NCI-H2196 treated with DMSO at 0.1 percent for 48 hours (cell line): Measurements from ENCODE around the gene ATAD3C.
"Not testable (repeated sequence)": the region's sequence is repeated elsewhere in the genome, so short reads cannot be mapped to it uniquely, and the experiment has no call there.

Experiments used
- DNase-seq: peaks from one replicate; lab custom pipeline; 2025; ENCODE audit not compliant: unreplicated experiment; lab: John Stamatoyannopoulos, UW

Gene ATAD3C

GRCh38 chr1:1418464-1419362 lies 30.8 kb upstream of the ATAD3C start:
- DNase-seq = no peak

GRCh38 chr1:1419363-1419812 lies 30.1 kb upstream of the ATAD3C start:
- no peak for DNase-seq

- DNase-seq = no peak
These were observed 29.5 kb upstream of the ATAD3C start for GRCh38 chr1:1419813-1420653.

- no peak for DNase-seq
These were observed 28.8 kb upstream of the ATAD3C start for GRCh38 chr1:1420654-1421141.

- DNase-seq = peak; percentile 70
These were observed 28.2 kb upstream of the ATAD3C start, which contains the start of gene ANKRD65 for GRCh38 chr1:1421147-1421906. Gene ANKRD65 (minus strand): TSS chr1:1421276. CDS start chr1:1421005, 271 bp downstream.

- no peak for DNase-seq
These were observed 27.5 kb upstream of the ATAD3C start for GRCh38 chr1:1421907-1422464.

- DNase-seq = no peak
These were observed 26.8 kb upstream of the ATAD3C start for GRCh38 chr1:1422465-1423244.

- no peak for DNase-seq
These were observed 26.3 kb upstream of the ATAD3C start for GRCh38 chr1:1423245-1423597.

GRCh38 chr1:1424707-1425106 lies 24.8 kb upstream of the ATAD3C start:
- DNase-seq = no peak

- DNase-seq = no peak
These were observed 24.1 kb upstream of the ATAD3C start for GRCh38 chr1:1425426-1425752.

GRCh38 chr1:1425753-1426495 lies 23.6 kb upstream of the ATAD3C start:
- no peak for DNase-seq

- DNase-seq = no peak
These were observed 22.9 kb upstream of the ATAD3C start for GRCh38 chr1:1426496-1427105.

GRCh38 chr1:1427106-1427819 lies 22.2 kb upstream of the ATAD3C start:
- no peak for DNase-seq

GRCh38 chr1:1427820-1428148 lies 21.7 kb upstream of the ATAD3C start:
- DNase-seq = no peak

- no peak for DNase-seq
These were observed 21.3 kb upstream of the ATAD3C start for GRCh38 chr1:1428174-1428573.

- DNase-seq = not testable (repeated sequence)
These were observed 20.5 kb upstream of the ATAD3C start for GRCh38 chr1:1428967-1429366.

- DNase-seq = no peak
These were observed 19.8 kb upstream of the ATAD3C start for GRCh38 chr1:1429671-1430073.
